PC-9 (cell line): Measurements from ENCODE around the gene CYP2C18.

ENCODE experiments used
- CTCF ChIP-seq: fragments of 200-600 bp; sonication (generic); conservative IDR thresholded peaks from 2 replicates; pipeline ENCODE4 v1.6.1; 2017; ENCODE audit warnings: mixed run types, antibody characterized with exemption, mild to moderate bottlenecking, moderate library complexity
- EZH2 ChIP-seq: fragments of 200-600 bp; sonication (generic); IDR thresholded peaks from 2 replicates; pipeline ENCODE4 v1.8.0; 2017; ENCODE audit warnings: antibody characterized with exemption, low read depth

- TF ChIP-seq CTCF (no peak), EZH2 (no peak)
Measured at GRCh38 chr10:94644352-94644751, 39.2 kb upstream of the CYP2C18 start.
